Measurements from ENCODE around the gene NRBP1.
A peak's percentile ranks its signal among the peaks of the same experiment; 100 is the strongest.

Gene NRBP1

GRCh38 chr2:27428213-27428977, at the start of gene NRBP1:
Gene NRBP1 (plus strand): TSS chr2:27428631. CDS start chr2:27433274, 4,643 bp downstream.
- peak; percentile 87 for DNase-seq (ENCODE audit: low read depth)

GRCh38 chr2:27378809-27379290, 49.6 kb upstream of the NRBP1 start:
- DNase-seq (ENCODE audit: low read depth): no peak

GRCh38 chr2:27379383-27379835, 49.0 kb upstream of the NRBP1 start:
- no peak for DNase-seq (ENCODE audit: low read depth)

GRCh38 chr2:27379836-27380625, 48.4 kb upstream of the NRBP1 start:
- peak; percentile 35 for DNase-seq (ENCODE audit: low read depth)

- peak; percentile 78 for DNase-seq (ENCODE audit: low read depth)
Measured at GRCh38 chr2:27380626-27381545, 47.5 kb upstream of the NRBP1 start, which contains the start of gene ZNF513. Gene ZNF513 (minus strand): TSS chr2:27380734. CDS start chr2:27380526, 208 bp downstream.

GRCh38 chr2:27381577-27382181, 46.8 kb upstream of the NRBP1 start:
- DNase-seq (ENCODE audit: low read depth): no peak

- DNase-seq (ENCODE audit: low read depth): no peak
Measured at GRCh38 chr2:27390822-27391679, 37.4 kb upstream of the NRBP1 start.

- DNase-seq (ENCODE audit: low read depth): no peak
Measured at GRCh38 chr2:27393225-27393624, 35.2 kb upstream of the NRBP1 start.

GRCh38 chr2:27398962-27399361, 29.5 kb upstream of the NRBP1 start:
- no peak for DNase-seq (ENCODE audit: low read depth)

- DNase-seq (ENCODE audit: low read depth): no peak
Measured at GRCh38 chr2:27400348-27401135, 27.9 kb upstream of the NRBP1 start.

- no peak for DNase-seq (ENCODE audit: low read depth)
Measured at GRCh38 chr2:27407798-27408491, 20.5 kb upstream of the NRBP1 start.

GRCh38 chr2:27408601-27409320, 19.7 kb upstream of the NRBP1 start:
- no peak for DNase-seq (ENCODE audit: low read depth)

GRCh38 chr2:27409321-27410073, 18.9 kb upstream of the NRBP1 start, which contains the start of gene PPM1G:
Gene PPM1G (minus strand): TSS chr2:27409591. CDS start chr2:27409422, 169 bp downstream.
- peak; percentile 96 for DNase-seq (ENCODE audit: low read depth)

GRCh38 chr2:27412419-27413152, 15.8 kb upstream of the NRBP1 start:
- no peak for DNase-seq (ENCODE audit: low read depth)

- no peak for DNase-seq (ENCODE audit: low read depth)
Measured at GRCh38 chr2:27416151-27416550, 12.3 kb upstream of the NRBP1 start.

- DNase-seq (ENCODE audit: low read depth): no peak
Measured at GRCh38 chr2:27420996-27421395, 7.4 kb upstream of the NRBP1 start.

Data from activated gamma-delta T cell treated with anti-CD3 and anti-CD28 coated beads, Interleukin-2, amount 50 U/mL, for 16 hours (primary cell).